Measurements from ENCODE around the gene PCDHGC3. TPM values are rescaled to one million over a fixed set of nuclear protein-coding genes. Genes with fewer than 3 reads are reported as not detected.

The PCDHGC3 gene
- total RNA-seq, 1 experiment from 2014 or later = 1.2 TPM

DNA sequence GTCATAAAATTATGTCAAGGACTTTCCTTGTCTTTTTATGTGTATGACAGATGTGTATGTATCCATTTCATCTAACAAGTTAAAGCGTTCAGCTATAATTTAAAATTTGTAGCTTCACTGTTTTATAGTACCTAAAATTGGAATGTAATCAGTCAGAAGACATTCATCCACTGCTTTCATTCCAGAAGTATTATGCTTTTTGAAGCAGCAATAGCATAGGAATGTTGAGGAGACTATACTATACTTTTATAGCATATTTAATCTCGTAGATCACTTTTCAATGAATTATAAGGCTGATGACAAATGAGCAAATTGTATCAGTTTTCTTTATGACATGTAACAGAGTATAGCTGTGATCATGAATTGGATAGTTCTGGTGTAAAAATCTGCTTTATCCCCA, 38.5 kb upstream of the PCDHGC3 start (continued):
- no peak for TF ChIP-seq JUND (IDR thresholded peaks at IDR 0.05)
- no peak for TF ChIP-seq ELF1 (IDR thresholded peaks at IDR 0.05; ENCODE audit: borderline replicate concordance, low read depth)
- TF ChIP-seq RAD21 (IDR thresholded peaks at IDR 0.05; ENCODE audit: low read depth) = no peak
- no peak for TF ChIP-seq SP1 (IDR thresholded peaks at IDR 0.05; ENCODE audit: low read depth)
- no peak for TF ChIP-seq ZFX (IDR thresholded peaks at IDR 0.05)
- no peak for TF ChIP-seq CBX3 (IDR thresholded peaks at IDR 0.05; ENCODE audit: low read depth)
- no peak for TF ChIP-seq EGR1 (IDR thresholded peaks at IDR 0.05; ENCODE audit: low read depth)
- TF ChIP-seq EZH2 (IDR thresholded peaks at IDR 0.05) = no peak
- TF ChIP-seq, protein P1, sequence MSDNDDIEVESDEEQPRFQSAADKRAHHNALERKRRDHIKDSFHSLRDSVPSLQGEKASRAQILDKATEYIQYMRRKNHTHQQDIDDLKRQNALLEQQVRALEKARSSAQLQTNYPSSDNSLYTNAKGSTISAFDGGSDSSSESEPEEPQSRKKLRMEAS (IDR thresholded peaks at IDR 0.05) = no peak
- TF ChIP-seq POLR2AphosphoS5 (IDR thresholded peaks at IDR 0.05; ENCODE audit: low read depth, low read length) = no peak
- TF ChIP-seq EZH2phosphoT487 (IDR thresholded peaks at IDR 0.05; ENCODE audit: borderline replicate concordance) = no peak
- no peak for TF ChIP-seq SIN3A (IDR thresholded peaks at IDR 0.05; ENCODE audit: low read depth)
- TF ChIP-seq CEBPB (IDR thresholded peaks at IDR 0.05; ENCODE audit: low read depth) = no peak

DNA sequence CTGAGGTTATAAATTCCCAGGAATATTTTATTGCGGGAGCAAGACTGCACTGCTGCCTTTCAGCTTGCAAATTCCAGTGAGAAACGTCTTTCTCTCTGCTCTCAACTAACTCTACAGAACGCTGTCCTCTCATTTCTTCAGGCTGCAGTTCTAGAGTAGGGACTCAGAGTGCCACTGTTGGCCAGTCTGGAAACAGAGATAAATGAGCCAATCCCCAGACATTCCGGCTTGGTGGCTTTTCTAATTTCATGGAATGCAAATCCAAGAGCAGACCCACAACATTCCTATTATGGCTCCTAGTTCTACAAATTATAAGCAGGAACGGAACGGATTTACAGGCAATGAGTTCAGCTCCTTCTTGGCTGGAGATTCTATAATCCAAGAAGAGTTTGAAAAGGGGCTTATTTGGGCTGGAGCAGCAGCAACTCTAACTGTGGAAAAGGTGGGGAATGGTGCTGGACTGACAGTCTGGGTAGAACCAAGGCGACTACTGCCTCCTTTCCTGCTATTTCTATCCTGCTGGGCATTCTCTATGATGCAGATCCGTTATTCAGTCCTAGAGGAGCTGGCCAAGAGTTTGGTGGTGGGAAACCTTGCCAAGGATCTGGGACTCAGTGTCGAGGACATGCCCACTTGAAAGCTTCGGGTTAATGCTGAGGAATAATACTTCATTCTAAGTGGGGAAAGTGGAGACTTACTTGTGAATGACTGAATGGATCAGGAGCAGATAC, 36.2 kb upstream of the PCDHGC3 start:
- Histone ChIP-seq H3K27me3 (ENCODE audit: insufficient read depth, low read length) (no peaks in the 10 kb centered on the region), H3K4me1 (ENCODE audit: control insufficient read depth in 1 of 2, insufficient read depth in 2 of 2, low read length in 2 of 2) (no peaks in the 10 kb centered on the region), H3K9ac (ENCODE audit: low read length) (no peak overlapping the region), H3K9me3 (ENCODE audit: control insufficient read depth in 1 of 2, insufficient read depth in 1 of 2, low read depth in 1 of 2, low read length in 2 of 2) (no peaks in the 10 kb centered on the region), H3K4me2 (ENCODE audit: low read length) (no peak overlapping the region), H3K36me3 (ENCODE audit: control insufficient read depth in 1 of 2, insufficient read depth in 2 of 2, low read length in 2 of 2) (no peaks in the 10 kb centered on the region), H3K27ac (ENCODE audit: low read depth, low read length) (no peak overlapping the region), H2AFZ (ENCODE audit: low read depth, low read length, poor library complexity, severe bottlenecking) (no peak overlapping the region), H4K20me1 (ENCODE audit: insufficient read depth) (no peaks in the 10 kb centered on the region), H3K79me2 (ENCODE audit: insufficient read depth, low read length) (no peaks in the 10 kb centered on the region), H3K9me2 (ENCODE audit: insufficient read depth) (no peaks in the 10 kb centered on the region), H3K4me3 (replicated peaks in 1 of 2; ENCODE audit: low read depth in 1 of 2, low read length in 2 of 2) (no peak overlapping the region)
- ChIA-PET CTCF (interaction anchor here (1.2 kb wide), 1 partner anchor 9 kb away, joined by 3 read pairs; the partner anchor contains the start of gene PCDHGA12), POLR2A (no interaction called here), RAD21 (ENCODE audit: low non-redundant PET in 1 of 2, low total read pairs in 2 of 2, uncharacterized antibody in 2 of 2, unreplicated experiment in 2 of 2) (no interaction called here)
- ATAC-seq (no peak), DNase-seq (ENCODE audit: low read depth, low spot score) (no peak)
- intact Hi-C loops (cut with micrococcal nuclease) = no loop called here
- BruUV-seq (replicated peaks) = no TSS peak
- no peak for TF ChIP-seq ZNF274 (IDR thresholded peaks at IDR 0.05; ENCODE audit: low read depth, low read length)
- no peak for TF ChIP-seq SIN3A (IDR thresholded peaks at IDR 0.05; ENCODE audit: low read depth)
- TF ChIP-seq YY1 (IDR thresholded peaks at IDR 0.05; ENCODE audit: extremely low read depth, insufficient replicate concordance, low read depth, low read length) = no peak
- TF ChIP-seq EGR1 (IDR thresholded peaks at IDR 0.05; ENCODE audit: low read depth) = no peak
- TF ChIP-seq EZH2 (IDR thresholded peaks at IDR 0.05) = no peak
- TF ChIP-seq, protein P2, sequence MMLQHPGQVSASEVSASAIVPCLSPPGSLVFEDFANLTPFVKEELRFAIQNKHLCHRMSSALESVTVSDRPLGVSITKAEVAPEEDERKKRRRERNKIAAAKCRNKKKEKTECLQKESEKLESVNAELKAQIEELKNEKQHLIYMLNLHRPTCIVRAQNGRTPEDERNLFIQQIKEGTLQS (IDR thresholded peaks at IDR 0.05) = no peak
- TF ChIP-seq POLR2AphosphoS5 (IDR thresholded peaks at IDR 0.05; ENCODE audit: low read depth, low read length) = no peak
- no peak for TF ChIP-seq EZH2phosphoT487 (IDR thresholded peaks at IDR 0.05; ENCODE audit: borderline replicate concordance)
- TF ChIP-seq, protein P3, sequence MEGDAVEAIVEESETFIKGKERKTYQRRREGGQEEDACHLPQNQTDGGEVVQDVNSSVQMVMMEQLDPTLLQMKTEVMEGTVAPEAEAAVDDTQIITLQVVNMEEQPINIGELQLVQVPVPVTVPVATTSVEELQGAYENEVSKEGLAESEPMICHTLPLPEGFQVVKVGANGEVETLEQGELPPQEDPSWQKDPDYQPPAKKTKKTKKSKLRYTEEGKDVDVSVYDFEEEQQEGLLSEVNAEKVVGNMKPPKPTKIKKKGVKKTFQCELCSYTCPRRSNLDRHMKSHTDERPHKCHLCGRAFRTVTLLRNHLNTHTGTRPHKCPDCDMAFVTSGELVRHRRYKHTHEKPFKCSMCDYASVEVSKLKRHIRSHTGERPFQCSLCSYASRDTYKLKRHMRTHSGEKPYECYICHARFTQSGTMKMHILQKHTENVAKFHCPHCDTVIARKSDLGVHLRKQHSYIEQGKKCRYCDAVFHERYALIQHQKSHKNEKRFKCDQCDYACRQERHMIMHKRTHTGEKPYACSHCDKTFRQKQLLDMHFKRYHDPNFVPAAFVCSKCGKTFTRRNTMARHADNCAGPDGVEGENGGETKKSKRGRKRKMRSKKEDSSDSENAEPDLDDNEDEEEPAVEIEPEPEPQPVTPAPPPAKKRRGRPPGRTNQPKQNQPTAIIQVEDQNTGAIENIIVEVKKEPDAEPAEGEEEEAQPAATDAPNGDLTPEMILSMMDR (IDR thresholded peaks at IDR 0.05 in 2 of 3, conservative IDR thresholded peaks at IDR 0.05 in 1 of 3; ENCODE audit: borderline replicate concordance in 1 of 3, insufficient read depth in 1 of 3, low read depth in 2 of 3, low read length in 2 of 3) = no peak
- no peak for TF ChIP-seq CEBPB (IDR thresholded peaks at IDR 0.05; ENCODE audit: low read depth)
- no peak for TF ChIP-seq RAD21 (IDR thresholded peaks at IDR 0.05; ENCODE audit: low read depth)
- TF ChIP-seq POLR2A (IDR thresholded peaks at IDR 0.05; ENCODE audit: borderline replicate concordance, extremely low read depth, insufficient read depth, insufficient read length) = no peak
- TF ChIP-seq, protein P4, sequence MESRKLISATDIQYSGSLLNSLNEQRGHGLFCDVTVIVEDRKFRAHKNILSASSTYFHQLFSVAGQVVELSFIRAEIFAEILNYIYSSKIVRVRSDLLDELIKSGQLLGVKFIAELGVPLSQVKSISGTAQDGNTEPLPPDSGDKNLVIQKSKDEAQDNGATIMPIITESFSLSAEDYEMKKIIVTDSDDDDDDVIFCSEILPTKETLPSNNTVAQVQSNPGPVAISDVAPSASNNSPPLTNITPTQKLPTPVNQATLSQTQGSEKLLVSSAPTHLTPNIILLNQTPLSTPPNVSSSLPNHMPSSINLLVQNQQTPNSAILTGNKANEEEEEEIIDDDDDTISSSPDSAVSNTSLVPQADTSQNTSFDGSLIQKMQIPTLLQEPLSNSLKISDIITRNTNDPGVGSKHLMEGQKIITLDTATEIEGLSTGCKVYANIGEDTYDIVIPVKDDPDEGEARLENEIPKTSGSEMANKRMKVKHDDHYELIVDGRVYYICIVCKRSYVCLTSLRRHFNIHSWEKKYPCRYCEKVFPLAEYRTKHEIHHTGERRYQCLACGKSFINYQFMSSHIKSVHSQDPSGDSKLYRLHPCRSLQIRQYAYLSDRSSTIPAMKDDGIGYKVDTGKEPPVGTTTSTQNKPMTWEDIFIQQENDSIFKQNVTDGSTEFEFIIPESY (IDR thresholded peaks at IDR 0.05; ENCODE audit: extremely low read depth, insufficient replicate concordance, low read length) = no peak
- TF ChIP-seq ZFX (IDR thresholded peaks at IDR 0.05) = no peak
- no peak for TF ChIP-seq CBX3 (IDR thresholded peaks at IDR 0.05; ENCODE audit: low read depth)
- TF ChIP-seq, protein P1 (IDR thresholded peaks at IDR 0.05) = no peak
- TF ChIP-seq SRF (IDR thresholded peaks at IDR 0.05; ENCODE audit: low read depth) = no peak
- no peak for TF ChIP-seq TCF7L2 (IDR thresholded peaks at IDR 0.05; ENCODE audit: borderline replicate concordance, extremely low read depth, insufficient read depth, insufficient read length)
